Measurements from ENCODE around the gene HCLS1.
"Not testable (repeated sequence)": the region's sequence is repeated elsewhere in the genome, so short reads cannot be mapped to it uniquely, and the experiment has no call there.

HCLS1 gene

DNA sequence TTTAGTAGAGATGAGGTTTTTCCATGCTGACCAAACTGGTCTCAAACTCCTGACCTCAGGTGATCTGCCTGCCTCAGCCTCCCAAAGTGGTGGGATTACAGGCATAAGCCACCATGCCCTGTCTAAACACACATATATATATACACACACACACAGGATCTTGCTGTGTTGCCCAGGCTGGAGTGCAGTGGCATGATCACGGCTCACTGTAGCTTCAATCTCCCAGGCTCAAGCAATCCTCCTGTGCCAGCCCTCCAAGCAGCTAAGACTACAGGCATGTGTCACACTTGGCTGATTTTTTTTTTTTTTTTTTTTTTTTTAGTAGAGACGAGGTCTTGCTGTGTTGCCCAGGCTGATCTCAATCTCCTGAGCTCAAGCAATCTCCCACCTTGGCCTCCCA lies 60.8 kb downstream of the HCLS1 start:
- H3K4me3 Mint-ChIP-seq; H3K27me3 Mint-ChIP-seq; H3K36me3 Mint-ChIP-seq (ENCODE audit: low read depth); H3K4me1 Mint-ChIP-seq (ENCODE audit: low read depth); intact Hi-C loops (cut with micrococcal nuclease); H3K9me3 Mint-ChIP-seq; H3K27ac Mint-ChIP-seq: not testable (repeated sequence)

DNA sequence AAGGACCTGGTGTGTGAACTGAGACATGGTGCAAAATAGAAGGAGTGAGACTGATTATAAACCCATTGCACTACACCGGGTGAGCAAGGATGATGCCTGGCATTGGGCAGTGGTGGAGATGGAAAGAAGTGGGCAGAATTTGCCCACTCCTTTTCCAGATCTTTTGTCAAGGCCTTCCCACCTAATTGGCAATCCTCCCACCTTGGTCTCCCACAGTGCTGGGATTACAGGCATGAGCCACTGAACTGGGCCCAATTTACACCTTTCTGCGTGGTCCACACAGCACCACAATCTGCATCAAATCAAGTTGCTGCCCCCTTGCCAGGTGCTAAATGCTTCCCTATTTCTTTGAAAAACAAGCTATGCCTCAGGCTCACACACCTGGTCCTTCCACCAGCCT lies 62.1 kb downstream of the HCLS1 start:
- Mint-ChIP-seq H3K4me1 (ENCODE audit: low read depth) (no peaks in the 10 kb centered on the region), H3K9me3 (no peaks in the 10 kb centered on the region), H3K36me3 (ENCODE audit: low read depth) (no peaks in the 10 kb centered on the region), H3K27ac (no peak overlapping the region), H3K27me3 (no peaks in the 10 kb centered on the region), H3K4me3 (no peak overlapping the region)
- intact Hi-C loops (cut with micrococcal nuclease): no loop called here

GRCh38 chr3:121595765-121596406 lies 64.8 kb downstream of the HCLS1 start:
- H3K36me3 Mint-ChIP-seq (ENCODE audit: low read depth): no peaks in the 10 kb centered on the region
- H3K4me3 Mint-ChIP-seq: no peak overlapping the region
- H3K9me3 Mint-ChIP-seq: no peaks in the 10 kb centered on the region
- intact Hi-C loops (cut with micrococcal nuclease): no loop called here
- H3K4me1 Mint-ChIP-seq (ENCODE audit: low read depth): no peaks in the 10 kb centered on the region
- H3K27ac Mint-ChIP-seq: no peak overlapping the region
- H3K27me3 Mint-ChIP-seq: no peaks in the 10 kb centered on the region

DNA sequence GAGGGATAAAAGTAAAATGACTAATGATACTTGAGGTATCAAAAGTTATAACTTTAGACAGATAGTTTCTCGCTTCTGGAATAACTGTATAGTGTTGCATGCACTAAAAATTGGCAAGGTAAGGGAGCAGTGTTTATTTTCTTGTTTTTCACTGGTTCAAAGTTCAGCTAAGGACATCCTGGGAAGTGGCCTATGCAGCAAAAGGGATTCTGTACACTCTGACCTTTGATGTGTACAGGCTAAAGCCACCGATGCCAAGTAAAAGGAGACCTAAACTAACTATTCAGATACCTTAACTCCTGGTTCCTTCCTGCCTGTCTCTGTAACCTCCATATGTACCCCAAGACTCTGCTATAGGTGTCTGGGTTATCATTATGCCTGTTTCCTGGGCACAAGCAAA lies 65.9 kb downstream of the HCLS1 start:
- no peak overlapping the region for H3K27ac Mint-ChIP-seq
- H3K4me1 Mint-ChIP-seq (ENCODE audit: low read depth): no peaks in the 10 kb centered on the region
- no peak overlapping the region for H3K4me3 Mint-ChIP-seq
- intact Hi-C loops (cut with micrococcal nuclease): no loop called here
- no peaks in the 10 kb centered on the region for H3K36me3 Mint-ChIP-seq (ENCODE audit: low read depth)
- H3K9me3 Mint-ChIP-seq: no peaks in the 10 kb centered on the region
- H3K27me3 Mint-ChIP-seq: no peaks in the 10 kb centered on the region

DNA sequence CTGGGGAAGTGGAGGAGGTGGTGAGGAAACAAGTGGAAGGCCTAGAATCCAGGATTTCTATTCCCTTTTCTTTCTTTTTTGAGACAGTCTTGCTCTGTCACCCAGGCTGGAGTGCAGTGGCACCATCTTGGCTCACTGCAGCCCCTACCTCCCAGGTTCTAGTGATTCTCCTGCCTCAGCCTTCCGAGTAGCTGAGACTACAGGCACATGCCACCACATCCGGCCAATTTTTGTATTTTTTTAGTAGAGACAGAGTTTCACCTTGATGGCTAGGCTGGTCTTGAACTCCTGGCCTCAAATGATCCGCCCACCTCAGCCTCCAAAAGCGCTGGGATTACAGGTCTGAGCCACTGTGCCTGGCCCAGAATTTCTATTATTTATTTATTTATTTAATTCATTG lies 66.9 kb downstream of the HCLS1 start:
- H3K27ac Mint-ChIP-seq; H3K36me3 Mint-ChIP-seq (ENCODE audit: low read depth); H3K27me3 Mint-ChIP-seq; H3K4me3 Mint-ChIP-seq; H3K4me1 Mint-ChIP-seq (ENCODE audit: low read depth); H3K9me3 Mint-ChIP-seq; intact Hi-C loops (cut with micrococcal nuclease): not testable (repeated sequence)

DNA sequence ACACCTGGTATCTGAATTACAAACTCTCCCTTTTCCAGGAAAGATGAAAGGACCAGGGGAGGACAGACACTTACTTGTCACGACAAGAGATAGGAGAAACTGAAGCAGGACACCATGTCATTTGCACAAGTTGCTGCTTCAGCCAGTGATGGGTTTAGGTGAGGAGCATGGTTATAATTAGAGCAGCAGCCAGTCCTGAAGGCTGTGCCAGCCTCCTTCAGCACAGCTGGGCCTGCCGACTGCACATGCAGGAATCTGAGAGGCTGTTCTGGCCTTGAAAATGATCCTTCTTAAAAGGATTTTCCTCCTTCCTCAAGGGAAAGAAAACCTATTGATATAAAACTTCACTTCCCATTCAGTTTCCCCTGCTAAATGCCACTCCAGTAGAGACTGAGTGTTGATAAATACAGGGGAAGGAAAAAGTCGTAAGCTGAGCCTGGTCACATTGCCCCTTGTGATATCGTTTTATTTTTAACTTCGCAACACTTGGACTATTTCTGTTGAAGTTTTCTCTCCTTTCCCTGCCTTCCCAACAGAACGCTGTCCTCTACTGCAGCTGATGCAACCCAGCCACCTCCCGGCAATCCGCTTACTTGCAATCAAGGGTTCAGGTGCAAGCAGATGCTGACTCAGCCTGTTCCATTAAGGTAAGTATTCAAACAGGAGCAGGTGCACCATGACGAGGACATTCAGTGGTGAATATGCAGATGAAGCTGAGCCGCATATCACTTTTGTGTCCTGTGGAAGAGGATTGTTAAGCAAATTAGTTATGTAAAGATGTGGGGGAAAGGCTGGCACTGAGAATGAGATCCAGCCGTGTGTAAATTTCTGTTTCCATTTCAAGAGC lies 67.6 kb downstream of the HCLS1 start, which contains the start of gene FBXO40:
TSS of gene FBXO40 (plus strand) at position 524 of the 847 bp plus-strand sequence. CDS start 27,197 bp downstream, outside the sequence.
- Mint-ChIP-seq H3K27ac (no peak within 1 kb of the TSS), H3K36me3 (ENCODE audit: low read depth) (no peaks in the 10 kb centered on the region), H3K4me3 (no peak within 1 kb of the TSS), H3K27me3 (no peaks in the 10 kb centered on the region), H3K4me1 (ENCODE audit: low read depth) (no peaks in the 10 kb centered on the region), H3K9me3 (no peaks in the 10 kb centered on the region)
- intact Hi-C loops (cut with micrococcal nuclease): no loop called here

- Mint-ChIP-seq H3K27ac (no peak overlapping the region), H3K36me3 (ENCODE audit: low read depth) (no peaks in the 10 kb centered on the region), H3K27me3 (peaks cover 11% of the 10 kb centered on the region), H3K4me3 (no peak overlapping the region), H3K9me3 (no peaks in the 10 kb centered on the region), H3K4me1 (ENCODE audit: low read depth) (no peaks in the 10 kb centered on the region)
- intact Hi-C loops (cut with micrococcal nuclease): no loop called here
Observed at GRCh38 chr3:121584418-121584817, 76.3 kb downstream of the HCLS1 start.

- Mint-ChIP-seq H3K27me3 (peaks cover 11% of the 10 kb centered on the region), H3K4me1 (ENCODE audit: low read depth) (no peaks in the 10 kb centered on the region), H3K9me3 (no peaks in the 10 kb centered on the region), H3K36me3 (ENCODE audit: low read depth) (no peaks in the 10 kb centered on the region), H3K4me3 (no peak overlapping the region), H3K27ac (no peak overlapping the region)
- intact Hi-C loops (cut with micrococcal nuclease): no loop called here
Observed at GRCh38 chr3:121581691-121582090, 79.0 kb downstream of the HCLS1 start.
